GM23338 (cell line): Measurements from ENCODE around the gene CYP24A1. TPM values are rescaled to one million over a fixed set of nuclear protein-coding genes. Genes with fewer than 3 reads are reported as not detected.

Experiments
- ATAC-seq: fragments of 200-7000 bp; cut with Tn5 transposase; 3 replicates; pipeline ENCODE4 v1.9.1; 2020
- DNase-seq: peaks from one replicate; pipeline ENCODE4 v3.0.0-alpha.2; 2015; ENCODE audit warnings: low spot score
- H2AFZ ChIP-seq: fragments of 200-600 bp; sonication (generic); 2 replicates; pipeline ENCODE4 v1.8.0; 2016; ENCODE audit warnings: antibody characterized with exemption, mild to moderate bottlenecking, moderate library complexity
- H3F3A ChIP-seq: fragments of 200-600 bp; sonication (generic); replicated peaks from 2 replicates; pipeline ENCODE4 v1.8.0; 2017; ENCODE audit warnings: antibody characterized with exemption, mixed run types, low read depth
- H3K27ac ChIP-seq: fragments of 200-600 bp; sonication (generic); 2 replicates; pipeline ENCODE4 v1.6.1; 2016; ENCODE audit warnings: low read depth
- H3K27me3 ChIP-seq: fragments of 200-600 bp; sonication (generic); 2 replicates; pipeline ENCODE4 v1.8.0; 2016; ENCODE audit warnings: mild to moderate bottlenecking, mixed run types, moderate library complexity; ENCODE audit not compliant: insufficient read depth
- H3K36me3 ChIP-seq: fragments of 200-600 bp; sonication (generic); 2 replicates; pipeline ENCODE4 v1.8.0; 2016; ENCODE audit warnings: mild to moderate bottlenecking; ENCODE audit not compliant: insufficient read depth
- H3K4me1 ChIP-seq: fragments of 200-600 bp; sonication (generic); 2 replicates; pipeline ENCODE4 v1.8.0; 2016; ENCODE audit warnings: mild to moderate bottlenecking, moderate library complexity; ENCODE audit not compliant: insufficient read depth
- H3K4me2 ChIP-seq: fragments of 200-600 bp; sonication (generic); 2 replicates; pipeline ENCODE4 v1.7.1; 2017; ENCODE audit warnings: mixed run types
- H3K4me3 ChIP-seq: fragments of 200-600 bp; sonication (generic); 2 replicates; pipeline ENCODE4 v1.6.1; 2016; ENCODE audit warnings: mixed run types
- H3K79me2 ChIP-seq: fragments of 200-600 bp; sonication (generic); replicated peaks from 2 replicates; pipeline ENCODE4 v1.8.0; 2017; ENCODE audit warnings: mild to moderate bottlenecking; ENCODE audit not compliant: insufficient read depth
- H3K9me2 ChIP-seq: fragments of 200-600 bp; sonication (generic); 2 replicates; pipeline ENCODE4 v1.8.0; 2017; ENCODE audit not compliant: insufficient read depth
- H4K20me1 ChIP-seq: fragments of 200-600 bp; sonication (generic); replicated peaks from 2 replicates; pipeline ENCODE4 v1.8.0; 2017; ENCODE audit warnings: mild to moderate bottlenecking; ENCODE audit not compliant: insufficient read depth
- H3K27ac Mint-ChIP-seq: 2 replicates; pipeline ENCODE4 v1.8.0; 2020; ENCODE audit warnings: inconsistent platforms, mild to moderate bottlenecking, moderate library complexity, mixed read lengths
- H3K27me3 Mint-ChIP-seq: 3 replicates; pipeline ENCODE4 v1.8.0; 2022; ENCODE audit warnings: low read depth, mild to moderate bottlenecking, moderate library complexity, mixed read lengths, inconsistent platforms; ENCODE audit not compliant: insufficient read depth, poor library complexity
- H3K36me3 Mint-ChIP-seq: 3 replicates; pipeline ENCODE4 v1.8.0; 2021; ENCODE audit warnings: low read depth, mild to moderate bottlenecking, inconsistent platforms, moderate library complexity, mixed read lengths
- H3K4me1 Mint-ChIP-seq: 3 replicates; pipeline ENCODE4 v1.8.0; 2020; ENCODE audit warnings: mild to moderate bottlenecking, inconsistent platforms, mixed read lengths
- H3K4me3 Mint-ChIP-seq: 3 replicates; pipeline ENCODE4 v1.8.0; 2021; ENCODE audit warnings: moderate library complexity, mild to moderate bottlenecking, inconsistent platforms, mixed read lengths
- H3K9me3 Mint-ChIP-seq: 3 replicates; pipeline ENCODE4 v1.8.0; 2020; ENCODE audit warnings: moderate library complexity, mild to moderate bottlenecking, inconsistent platforms, mixed read lengths
- CREB1 ChIP-seq: fragments of 250-450 bp; sonication (Bioruptor Pico); IDR thresholded peaks from 2 replicates; pipeline ENCODE4 v1.5.0; 2020; ENCODE audit warnings: low read depth, mild to moderate bottlenecking, moderate library complexity
- ETS1 ChIP-seq: IDR thresholded peaks from 2 replicates; pipeline ENCODE4 v1.6.1; 2016; ENCODE audit warnings: antibody characterized with exemption
- EZH2 ChIP-seq: fragments of 200-600 bp; sonication (generic); IDR thresholded peaks from one replicate; pipeline ENCODE4 v1.8.0; 2017; ENCODE audit warnings: antibody characterized with exemption, mild to moderate bottlenecking, low read depth; ENCODE audit not compliant: unreplicated experiment
- EZH2phosphoT487 ChIP-seq: fragments of 200-600 bp; sonication (generic); IDR thresholded peaks from one replicate; pipeline ENCODE4 v1.8.1; 2018; ENCODE audit warnings: antibody characterized with exemption; ENCODE audit not compliant: unreplicated experiment
- NANOG ChIP-seq: IDR thresholded peaks from 2 replicates; pipeline ENCODE4 v1.6.1; 2016; ENCODE audit warnings: antibody characterized with exemption, borderline replicate concordance
- POLR2AphosphoS5 ChIP-seq: IDR thresholded peaks from 2 replicates; pipeline ENCODE4 v1.6.1; 2016; ENCODE audit warnings: antibody characterized with exemption, low read depth
- STAT1 ChIP-seq: IDR thresholded peaks from one replicate; pipeline ENCODE4 v1.6.1; 2016; ENCODE audit warnings: antibody characterized with exemption; ENCODE audit not compliant: unreplicated experiment
- ZNF114 ChIP-seq: fragments of 250-450 bp; sonication (Bioruptor Pico); IDR thresholded peaks from 2 replicates; pipeline ENCODE4 v1.5.0; 2020; ENCODE audit warnings: mild to moderate bottlenecking, moderate library complexity
- ZNF331 ChIP-seq: fragments of 250-450 bp; sonication (Bioruptor Pico); IDR thresholded peaks from 2 replicates; pipeline ENCODE4 v1.5.0; 2020; ENCODE audit warnings: low read depth, mild to moderate bottlenecking, moderate library complexity
- polyA plus RNA-seq: library from polyadenylated mRNA; unstranded; fragments of >200 nt; fragmentation: Nextera tagmentation; extraction: Ambion mirVana; gene quantifications from 2 replicates; pipeline ENCODE4 v1.2.1, GENCODE V29; 2016
- total RNA-seq: library from RNA; depleted of rRNA; stranded (reverse); fragments of >200 nt; shearing (Covaris generic); gene quantifications from 2 replicates; pipeline ENCODE4 v1.2.3, GENCODE V29; 2014
- TF ChIP-seq, protein P1 (sequence below): IDR thresholded peaks from one replicate; pipeline ENCODE4 v1.6.1; 2018; ENCODE audit warnings: antibody characterized with exemption; ENCODE audit not compliant: unreplicated experiment

Gene CYP24A1
- total and polyA plus RNA-seq, 2 experiments from 2014 or later: 0.10 TPM; not detected in 1

DNA sequence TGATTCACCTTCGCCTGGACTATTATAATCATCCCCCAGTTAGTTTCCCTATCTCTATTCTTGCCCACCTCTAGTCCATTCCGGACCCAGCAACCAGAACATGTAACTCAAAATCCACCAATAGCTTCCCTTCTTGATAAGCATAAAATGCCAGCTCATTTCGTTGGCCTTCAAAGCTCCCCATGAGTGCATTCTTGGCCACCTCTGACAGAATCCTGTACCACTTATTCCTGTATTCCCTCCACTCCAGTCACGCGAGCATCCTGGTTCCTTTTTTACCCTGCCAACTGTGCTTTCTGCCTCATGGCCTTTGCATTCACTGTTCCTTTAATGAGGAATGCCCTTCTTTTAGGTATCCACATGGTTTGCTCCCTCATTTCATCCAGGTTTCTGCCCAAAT lies 36.7 kb downstream of the CYP24A1 start:
- Histone ChIP-seq H4K20me1 (no peaks in the 10 kb centered on the region), H3K27me3 (no peaks in the 10 kb centered on the region), H3K9me2 (no peaks in the 10 kb centered on the region; the same call in 1 of the 2 replicates), H3K4me3 (no peak overlapping the region), H3K36me3 (no peaks in the 10 kb centered on the region), H2AFZ (no peak overlapping the region), H3K79me2 (no peaks in the 10 kb centered on the region), H3K27ac (no peak overlapping the region), H3K4me1 (peaks cover 3% of the 10 kb centered on the region; the same call in 1 of the 2 replicates), H3K4me2 (no peak overlapping the region), H3F3A (no peaks in the 10 kb centered on the region)
- ATAC-seq (no peak), DNase-seq (no peak)
- Mint-ChIP-seq H3K4me3 (no peak overlapping the region), H3K27ac (no peak overlapping the region), H3K27me3 (no peaks in the 10 kb centered on the region), H3K36me3 (no peaks in the 10 kb centered on the region), H3K4me1 (no peaks in the 10 kb centered on the region; the same call in 2 of the 3 replicates), H3K9me3 (peaks cover 3% of the 10 kb centered on the region; the same call in 1 of the 3 replicates)
- TF ChIP-seq ZNF114 (no peak), NANOG (no peak), EZH2 (no peak), CREB1 (CRISPR knock-in tag) (no peak), STAT1 (no peak), ZNF331 (CRISPR knock-in tag) (no peak), ETS1 (no peak), EZH2phosphoT487 (no peak)
- TF ChIP-seq, protein P1, sequence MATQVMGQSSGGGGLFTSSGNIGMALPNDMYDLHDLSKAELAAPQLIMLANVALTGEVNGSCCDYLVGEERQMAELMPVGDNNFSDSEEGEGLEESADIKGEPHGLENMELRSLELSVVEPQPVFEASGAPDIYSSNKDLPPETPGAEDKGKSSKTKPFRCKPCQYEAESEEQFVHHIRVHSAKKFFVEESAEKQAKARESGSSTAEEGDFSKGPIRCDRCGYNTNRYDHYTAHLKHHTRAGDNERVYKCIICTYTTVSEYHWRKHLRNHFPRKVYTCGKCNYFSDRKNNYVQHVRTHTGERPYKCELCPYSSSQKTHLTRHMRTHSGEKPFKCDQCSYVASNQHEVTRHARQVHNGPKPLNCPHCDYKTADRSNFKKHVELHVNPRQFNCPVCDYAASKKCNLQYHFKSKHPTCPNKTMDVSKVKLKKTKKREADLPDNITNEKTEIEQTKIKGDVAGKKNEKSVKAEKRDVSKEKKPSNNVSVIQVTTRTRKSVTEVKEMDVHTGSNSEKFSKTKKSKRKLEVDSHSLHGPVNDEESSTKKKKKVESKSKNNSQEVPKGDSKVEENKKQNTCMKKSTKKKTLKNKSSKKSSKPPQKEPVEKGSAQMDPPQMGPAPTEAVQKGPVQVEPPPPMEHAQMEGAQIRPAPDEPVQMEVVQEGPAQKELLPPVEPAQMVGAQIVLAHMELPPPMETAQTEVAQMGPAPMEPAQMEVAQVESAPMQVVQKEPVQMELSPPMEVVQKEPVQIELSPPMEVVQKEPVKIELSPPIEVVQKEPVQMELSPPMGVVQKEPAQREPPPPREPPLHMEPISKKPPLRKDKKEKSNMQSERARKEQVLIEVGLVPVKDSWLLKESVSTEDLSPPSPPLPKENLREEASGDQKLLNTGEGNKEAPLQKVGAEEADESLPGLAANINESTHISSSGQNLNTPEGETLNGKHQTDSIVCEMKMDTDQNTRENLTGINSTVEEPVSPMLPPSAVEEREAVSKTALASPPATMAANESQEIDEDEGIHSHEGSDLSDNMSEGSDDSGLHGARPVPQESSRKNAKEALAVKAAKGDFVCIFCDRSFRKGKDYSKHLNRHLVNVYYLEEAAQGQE: no peak

DNA sequence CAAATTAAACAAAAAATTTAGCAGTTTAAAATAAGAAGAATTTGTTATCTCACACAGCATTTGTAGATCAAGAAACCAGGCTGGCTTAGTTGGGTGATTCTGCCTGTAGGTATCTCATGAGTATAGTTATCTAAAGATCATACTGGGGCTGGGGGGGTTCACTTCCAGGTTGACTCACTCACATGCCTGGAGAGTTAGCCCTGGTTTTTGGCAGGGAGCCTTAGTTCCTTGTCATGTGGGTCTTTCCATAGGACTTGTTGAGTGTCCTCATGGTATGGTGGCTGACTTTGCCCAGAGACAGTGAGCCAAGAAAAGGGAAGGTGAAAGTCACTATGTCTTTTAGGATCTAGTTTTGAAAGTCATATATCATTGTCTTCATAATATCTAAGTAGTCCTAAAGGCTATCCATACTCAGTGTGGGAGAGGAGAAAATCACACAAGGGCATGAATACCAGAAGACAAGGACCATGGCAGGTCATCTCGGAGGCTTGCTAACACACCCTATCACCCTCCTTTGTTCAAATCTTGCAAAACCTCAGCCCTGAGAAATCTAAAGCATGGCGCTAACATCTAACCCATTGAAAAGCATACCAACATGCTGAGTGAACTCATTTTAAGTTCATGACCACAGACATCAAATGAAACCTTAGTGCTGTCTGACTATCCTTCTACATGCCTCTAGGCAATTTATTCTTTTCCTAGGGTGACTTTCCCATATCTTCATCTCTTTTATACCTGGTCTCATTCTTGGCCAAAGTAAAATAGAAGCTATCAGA lies 39.2 kb downstream of the CYP24A1 start:
- Histone ChIP-seq H3K36me3 (no peaks in the 10 kb centered on the region), H3K4me3 (no peak overlapping the region), H3K4me1 (peaks cover 3% of the 10 kb centered on the region; the same call in 1 of the 2 replicates), H3K79me2 (no peaks in the 10 kb centered on the region), H3F3A (no peaks in the 10 kb centered on the region), H3K9me2 (no peaks in the 10 kb centered on the region; the same call in 1 of the 2 replicates), H2AFZ (no peak overlapping the region), H4K20me1 (no peaks in the 10 kb centered on the region), H3K27me3 (no peaks in the 10 kb centered on the region), H3K27ac (no peak overlapping the region), H3K4me2 (no peak overlapping the region)
- no peaks in the 10 kb centered on the region; the same call in 2 of the 3 replicates for H3K4me1 Mint-ChIP-seq
- no peak for DNase-seq
- H3K9me3 Mint-ChIP-seq: no peaks in the 10 kb centered on the region
- ATAC-seq: no peak
- no peak overlapping the region for H3K4me3 Mint-ChIP-seq
- H3K36me3 Mint-ChIP-seq: no peaks in the 10 kb centered on the region
- no peak overlapping the region for H3K27ac Mint-ChIP-seq
- no peaks in the 10 kb centered on the region for H3K27me3 Mint-ChIP-seq
- TF ChIP-seq EZH2 (no peak), ZNF331 (CRISPR knock-in tag) (no peak), POLR2AphosphoS5 (no peak)
